GM18511 (cell line): Measurements from ENCODE around the gene PTPRG.

Experiments used
- ATAC-seq: cut with Tn5 transposase; IDR thresholded peaks from one replicate; pipeline ENCODE4 v1.9.1; 2021; ENCODE audit warnings: mild to moderate bottlenecking, moderate library complexity; ENCODE audit not compliant: unreplicated experiment

PTPRG gene

GRCh38 chr3:61583890-61584875 is 22.8 kb downstream of the PTPRG start:
- no peak for ATAC-seq

GRCh38 chr3:61589856-61590255 is 28.5 kb downstream of the PTPRG start:
- ATAC-seq = no peak

GRCh38 chr3:61591300-61591699 is 29.9 kb downstream of the PTPRG start:
- ATAC-seq = no peak

- ATAC-seq = no peak
Observed at GRCh38 chr3:61593446-61594029, 32.2 kb downstream of the PTPRG start.

GRCh38 chr3:61594144-61594963 is 33.0 kb downstream of the PTPRG start:
- ATAC-seq = no peak

- ATAC-seq = no peak
Observed at GRCh38 chr3:61594964-61595285, 33.6 kb downstream of the PTPRG start.

- ATAC-seq = no peak
Observed at GRCh38 chr3:61595288-61595687, 33.9 kb downstream of the PTPRG start.

GRCh38 chr3:61595826-61596225 is 34.5 kb downstream of the PTPRG start:
- ATAC-seq = no peak

- ATAC-seq = no peak
Observed at GRCh38 chr3:61597906-61598305, 36.5 kb downstream of the PTPRG start.

- ATAC-seq = no peak
Observed at GRCh38 chr3:61600195-61600594, 38.8 kb downstream of the PTPRG start.

- ATAC-seq = no peak
Observed at GRCh38 chr3:61601831-61602230, 40.5 kb downstream of the PTPRG start.

GRCh38 chr3:61602466-61602865 is 41.1 kb downstream of the PTPRG start:
- ATAC-seq = no peak

- ATAC-seq = no peak
Observed at GRCh38 chr3:61605589-61606175, 44.3 kb downstream of the PTPRG start.

- no peak for ATAC-seq
Observed at GRCh38 chr3:61606196-61606595, 44.8 kb downstream of the PTPRG start.

- ATAC-seq = no peak
Observed at GRCh38 chr3:61608072-61608471, 46.7 kb downstream of the PTPRG start.

- no peak for ATAC-seq
Observed at GRCh38 chr3:61608711-61609110, 47.3 kb downstream of the PTPRG start.

- ATAC-seq = no peak
Observed at GRCh38 chr3:61610316-61610715, 48.9 kb downstream of the PTPRG start.

- ATAC-seq = no peak
Observed at GRCh38 chr3:61612211-61613194, 51.1 kb downstream of the PTPRG start.

- no peak for ATAC-seq
Observed at GRCh38 chr3:61613666-61614065, 52.3 kb downstream of the PTPRG start.

- ATAC-seq = no peak
Observed at GRCh38 chr3:61615643-61616042, 54.3 kb downstream of the PTPRG start.
